Caco-2 (cell line): ENCODE data around the gene MX1. TPM values are rescaled to one million over a fixed set of nuclear protein-coding genes. Genes with fewer than 3 reads are reported as not detected.

Experiments used
- Bru-seq: library from RNA; stranded (reverse); fragments of 400-500 nt; gene quantifications from one replicate; lab custom pipeline; 2021; lab: Mats Ljungman, UMichigan
- BruChase-seq, 2 experiments: library from RNA; stranded (reverse); fragments of 400-500 nt; gene quantifications; one replicate each; lab custom pipeline; 2021; lab: Mats Ljungman, UMichigan
- BruUV-seq: library from RNA; stranded (reverse); fragments of 400-500 nt; replicated peaks from 2 replicates; lab custom pipeline; 2021; lab: Mats Ljungman, UMichigan
- CTCF ChIA-PET: fragments of 300-600 bp; sonication (Branson Sonifier 250); formaldehyde crosslinking; loops from one replicate; lab custom pipeline; 2022; ENCODE audit warnings: antibody characterized with exemption; lab: Charles Lee
- POLR2A ChIA-PET: fragments of 300-600 bp; sonication (Branson Sonifier 250); formaldehyde crosslinking; loops from one replicate; lab custom pipeline; 2022; ENCODE audit warnings: antibody characterized with exemption; lab: Charles Lee
- DNase-seq, 2 experiments: peaks; one replicate each; pipeline versions ENCODE4 v3.0.0 to v3.0.0-alpha.2; 2020 to 2022
- H3K27me3 ChIP-seq: replicated peaks from 2 replicates; pipeline ENCODE4 v1.6.0; 2011; ENCODE audit warnings: low read length; ENCODE audit not compliant: control insufficient read depth, insufficient read depth
- H3K36me3 ChIP-seq: 2 replicates; pipeline ENCODE4 v1.5.1; 2011; ENCODE audit warnings: low read length; ENCODE audit not compliant: control insufficient read depth, insufficient read depth
- H3K4me1 ChIP-seq: fragments of 250-450 bp; sonication (Bioruptor Pico); 2 replicates; pipeline ENCODE4 v1.5.1; 2020; ENCODE audit warnings: mild to moderate bottlenecking
- H3K4me3 ChIP-seq: 2 replicates; pipeline ENCODE4 v1.5.1; 2011; ENCODE audit warnings: low read depth, mild to moderate bottlenecking, control low read depth, low read length
- H3K9me3 ChIP-seq: fragments of 250-450 bp; sonication (Bioruptor Pico); 2 replicates; pipeline ENCODE4 v1.5.1; 2020; ENCODE audit warnings: mild to moderate bottlenecking, moderate library complexity
- H3K27ac Mint-ChIP-seq: one replicate; pipeline ENCODE4 v1.8.0; 2022; ENCODE audit warnings: mixed read lengths; ENCODE audit not compliant: unreplicated experiment
- H3K27me3 Mint-ChIP-seq: one replicate; pipeline ENCODE4 v1.8.0; 2022; ENCODE audit warnings: mixed read lengths; ENCODE audit not compliant: insufficient read depth, unreplicated experiment
- H3K36me3 Mint-ChIP-seq: one replicate; pipeline ENCODE4 v1.8.0; 2022; ENCODE audit warnings: mild to moderate bottlenecking, mixed read lengths; ENCODE audit not compliant: insufficient read depth, unreplicated experiment
- H3K4me1 Mint-ChIP-seq: one replicate; pipeline ENCODE4 v1.8.0; 2022; ENCODE audit warnings: low read depth, mixed read lengths; ENCODE audit not compliant: unreplicated experiment
- H3K4me3 Mint-ChIP-seq: one replicate; pipeline ENCODE4 v1.8.0; 2022; ENCODE audit warnings: mild to moderate bottlenecking, moderate library complexity, mixed read lengths; ENCODE audit not compliant: unreplicated experiment
- H3K9me3 Mint-ChIP-seq: one replicate; pipeline ENCODE4 v1.8.0; 2022; ENCODE audit warnings: mixed read lengths; ENCODE audit not compliant: unreplicated experiment
- CTCF ChIP-seq, 2 experiments: fragments of 200-600 bp in 1 of 2; IDR thresholded peaks; 1 replicate in 1 of 2; 2 replicates in 1 of 2; pipeline versions ENCODE4 v1.5.1 to v1.8.0; 2011 to 2022; ENCODE audit warnings: antibody characterized with exemption in 1 of 2, control low read depth in 1 of 2, inconsistent platforms in 1 of 2, low read depth in 1 of 2, low read length in 1 of 2, mild to moderate bottlenecking in 1 of 2, moderate library complexity in 1 of 2; ENCODE audit not compliant: insufficient read depth in 1 of 2, severe bottlenecking in 1 of 2, unreplicated experiment in 1 of 2
- intact Hi-C: fragments of 100-400 bp; cut with micrococcal nuclease; formaldehyde crosslinking; loops from one replicate; pipeline ENCODE4 v1.10.0; 2022; ENCODE audit not compliant: unreplicated experiment
- long read RNA-seq: library from polyadenylated mRNA; stranded (forward); transcript quantifications from one replicate; pipeline ENCODE4 v2.0.0, GENCODE V29; 2022
- total RNA-seq: library from RNA; stranded (reverse); gene quantifications from 2 replicates; pipeline ENCODE4 v1.2.3, GENCODE V29; 2022

MX1 gene
- total RNA-seq (16.3 and 18.9 TPM in 2 replicates), Bru-seq, nascent RNA (percentile 54 among the genes with signal in this experiment), BruChase-seq, experiment 1, labeled RNA remaining after a 2-hour chase (percentile 50 among the genes with signal in this experiment), BruChase-seq, experiment 2, labeled RNA remaining after a 6-hour chase (percentile 60 among the genes with signal in this experiment)
- long read RNA-seq, transcript MX1-202 (17 exons, 2,850 nt), result major isoform, 12 of 23 reads
- long read RNA-seq, partial matches to known transcripts, result 3 of 23 reads
- long read RNA-seq, other reads (novel, unspliced or antisense), result 8 of 23 reads

DNA sequence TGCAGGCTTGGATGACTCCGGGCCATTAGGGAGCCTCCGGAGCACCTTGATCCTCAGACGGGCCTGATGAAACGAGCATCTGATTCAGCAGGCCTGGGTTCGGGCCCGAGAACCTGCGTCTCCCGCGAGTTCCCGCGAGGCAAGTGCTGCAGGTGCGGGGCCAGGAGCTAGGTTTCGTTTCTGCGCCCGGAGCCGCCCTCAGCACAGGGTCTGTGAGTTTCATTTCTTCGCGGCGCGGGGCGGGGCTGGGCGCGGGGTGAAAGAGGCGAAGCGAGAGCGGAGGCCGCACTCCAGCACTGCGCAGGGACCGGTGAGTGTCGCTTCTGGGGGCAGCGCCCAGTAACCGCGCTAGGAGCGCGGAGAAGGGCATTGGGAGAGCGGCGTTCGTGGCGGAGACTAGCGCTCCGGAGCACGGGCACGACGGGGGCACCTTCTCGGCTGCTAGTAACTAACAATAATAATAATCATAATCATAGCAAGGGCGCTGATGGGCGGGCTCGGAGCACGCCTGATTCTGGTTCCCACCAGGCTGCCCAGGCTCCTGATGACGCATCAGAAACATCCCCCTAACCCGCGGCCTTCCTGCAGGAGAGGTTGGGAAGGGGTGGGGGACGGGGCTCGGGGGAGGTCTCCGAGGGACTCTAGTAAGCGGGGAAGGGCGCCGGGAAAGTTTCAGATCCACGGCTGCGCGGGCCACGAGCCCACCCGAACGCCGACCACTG is at the start of gene MX1:
TSS of gene MX1 (plus strand) at position 286 of the 722 bp plus-strand sequence. CDS start 5,832 bp downstream, outside the sequence.
- Histone ChIP-seq H3K27me3 (no peaks in the 10 kb centered on the region), H3K36me3 (no peaks in the 10 kb centered on the region), H3K4me3 (peak within 1 kb of the TSS; percentile 33), H3K9me3 (no peaks in the 10 kb centered on the region), H3K4me1 (peaks cover 10% of the 10 kb centered on the region)
- Mint-ChIP-seq H3K9me3 (no peaks in the 10 kb centered on the region), H3K27ac (no peak within 1 kb of the TSS), H3K4me3 (peak within 1 kb of the TSS; percentile 71), H3K36me3 (no peaks in the 10 kb centered on the region), H3K27me3 (no peaks in the 10 kb centered on the region), H3K4me1 (no peaks in the 10 kb centered on the region)
- no TSS peak for BruUV-seq
- intact Hi-C loops, result no loop called here
- peak; percentile 52 to 71 for DNase-seq
- CTCF ChIA-PET, result no interaction called here
- POLR2A ChIA-PET, result interaction anchor here (0.6 kb wide), 1 partner anchor 732 kb away, joined by 3 read pairs; no protein-coding TSS in a partner anchor
- no peak for TF ChIP-seq CTCF (IDR thresholded peaks at IDR 0.05; ENCODE audit: insufficient read depth in 1 of 2, low read depth in 1 of 2, low read length in 1 of 2, severe bottlenecking in 1 of 2, unreplicated experiment in 1 of 2)

GRCh38 chr21:41377715-41378114 is 48.3 kb upstream of the MX1 start:
- CTCF ChIA-PET, result interaction anchor here (0.8 to 2.9 kb wide), 2 partner anchors 94 to 205 kb away, joined by 5 to 14 read pairs; no protein-coding TSS in a partner anchor

More at GRCh38 chr21:41377715-41378114, 48.3 kb upstream of the MX1 start:
- DNase-seq, result no peak
- Histone ChIP-seq H3K4me1 (no peaks in the 10 kb centered on the region), H3K4me3 (no peak overlapping the region), H3K36me3 (no peaks in the 10 kb centered on the region), H3K27me3 (no peaks in the 10 kb centered on the region), H3K9me3 (peaks cover 5% of the 10 kb centered on the region)
- Mint-ChIP-seq H3K9me3 (no peaks in the 10 kb centered on the region), H3K4me3 (no peak overlapping the region), H3K4me1 (no peaks in the 10 kb centered on the region), H3K27ac (no peak overlapping the region), H3K36me3 (no peaks in the 10 kb centered on the region), H3K27me3 (no peaks in the 10 kb centered on the region)
- POLR2A ChIA-PET, result no interaction called here
- intact Hi-C loops, result no loop called here
- no peak for TF ChIP-seq CTCF (IDR thresholded peaks at IDR 0.05; ENCODE audit: insufficient read depth in 1 of 2, low read depth in 1 of 2, low read length in 1 of 2, severe bottlenecking in 1 of 2, unreplicated experiment in 1 of 2)
- no TSS peak for BruUV-seq
